Measurements from ENCODE around the gene RFT1. TPM values are rescaled to one million over a fixed set of nuclear protein-coding genes. Genes with fewer than 3 reads are reported as not detected.

The RFT1 gene
- total RNA-seq, 1 donor from 2014 or later, result 14.8 TPM

- H3K4me3 Mint-ChIP-seq (ENCODE audit: unreplicated experiment), result no peak overlapping the region
- no peak for DNase-seq (ENCODE audit: low spot score)
- H3K36me3 Mint-ChIP-seq (ENCODE audit: low read depth), result no peaks in the 10 kb centered on the region
- H3K4me1 Mint-ChIP-seq (ENCODE audit: low read depth), result peaks cover 13% of the 10 kb centered on the region
- H3K27ac Mint-ChIP-seq (ENCODE audit: unreplicated experiment), result peak overlapping the region; percentile 83
- H3K9me3 Mint-ChIP-seq (ENCODE audit: low read depth), result no peaks in the 10 kb centered on the region
- no peaks in the 10 kb centered on the region for H3K27me3 Mint-ChIP-seq (ENCODE audit: low read depth)
- TF ChIP-seq, protein P1, sequence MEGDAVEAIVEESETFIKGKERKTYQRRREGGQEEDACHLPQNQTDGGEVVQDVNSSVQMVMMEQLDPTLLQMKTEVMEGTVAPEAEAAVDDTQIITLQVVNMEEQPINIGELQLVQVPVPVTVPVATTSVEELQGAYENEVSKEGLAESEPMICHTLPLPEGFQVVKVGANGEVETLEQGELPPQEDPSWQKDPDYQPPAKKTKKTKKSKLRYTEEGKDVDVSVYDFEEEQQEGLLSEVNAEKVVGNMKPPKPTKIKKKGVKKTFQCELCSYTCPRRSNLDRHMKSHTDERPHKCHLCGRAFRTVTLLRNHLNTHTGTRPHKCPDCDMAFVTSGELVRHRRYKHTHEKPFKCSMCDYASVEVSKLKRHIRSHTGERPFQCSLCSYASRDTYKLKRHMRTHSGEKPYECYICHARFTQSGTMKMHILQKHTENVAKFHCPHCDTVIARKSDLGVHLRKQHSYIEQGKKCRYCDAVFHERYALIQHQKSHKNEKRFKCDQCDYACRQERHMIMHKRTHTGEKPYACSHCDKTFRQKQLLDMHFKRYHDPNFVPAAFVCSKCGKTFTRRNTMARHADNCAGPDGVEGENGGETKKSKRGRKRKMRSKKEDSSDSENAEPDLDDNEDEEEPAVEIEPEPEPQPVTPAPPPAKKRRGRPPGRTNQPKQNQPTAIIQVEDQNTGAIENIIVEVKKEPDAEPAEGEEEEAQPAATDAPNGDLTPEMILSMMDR (IDR thresholded peaks at IDR 0.05), result no peak
Measured at GRCh38 chr3:53083521-53083920, 46.7 kb downstream of the RFT1 start.

GRCh38 chr3:53082736-53083135, 47.5 kb downstream of the RFT1 start:
- Mint-ChIP-seq H3K27me3 (ENCODE audit: low read depth) (no peaks in the 10 kb centered on the region), H3K27ac (ENCODE audit: unreplicated experiment) (no peak overlapping the region), H3K9me3 (ENCODE audit: low read depth) (no peaks in the 10 kb centered on the region), H3K4me1 (ENCODE audit: low read depth) (peaks cover 13% of the 10 kb centered on the region), H3K4me3 (ENCODE audit: unreplicated experiment) (no peak overlapping the region), H3K36me3 (ENCODE audit: low read depth) (no peaks in the 10 kb centered on the region)
- no peak for DNase-seq (ENCODE audit: low spot score)
- TF ChIP-seq, protein P1 (IDR thresholded peaks at IDR 0.05), result no peak

GRCh38 chr3:53081318-53081717, 48.9 kb downstream of the RFT1 start:
- H3K4me1 Mint-ChIP-seq (ENCODE audit: low read depth), result peaks cover 13% of the 10 kb centered on the region
- H3K27me3 Mint-ChIP-seq (ENCODE audit: low read depth), result no peaks in the 10 kb centered on the region
- H3K27ac Mint-ChIP-seq (ENCODE audit: unreplicated experiment), result no peak overlapping the region

GRCh38 chr3:53080612-53081205, 49.5 kb downstream of the RFT1 start:
- Mint-ChIP-seq H3K4me3 (ENCODE audit: unreplicated experiment) (no peak overlapping the region), H3K4me1 (ENCODE audit: low read depth) (peaks cover 13% of the 10 kb centered on the region), H3K36me3 (ENCODE audit: low read depth) (no peaks in the 10 kb centered on the region), H3K9me3 (ENCODE audit: low read depth) (no peaks in the 10 kb centered on the region), H3K27ac (ENCODE audit: unreplicated experiment) (no peak overlapping the region), H3K27me3 (ENCODE audit: low read depth) (no peaks in the 10 kb centered on the region)
- TF ChIP-seq, protein P1 (IDR thresholded peaks at IDR 0.05), result no peak
- no peak for DNase-seq (ENCODE audit: low spot score)

More at GRCh38 chr3:53081318-53081717, 48.9 kb downstream of the RFT1 start:
- H3K4me3 Mint-ChIP-seq (ENCODE audit: unreplicated experiment), result no peak overlapping the region
- no peaks in the 10 kb centered on the region for H3K9me3 Mint-ChIP-seq (ENCODE audit: low read depth)
- no peak for DNase-seq (ENCODE audit: low spot score)
- TF ChIP-seq, protein P1 (IDR thresholded peaks at IDR 0.05), result no peak
- no peaks in the 10 kb centered on the region for H3K36me3 Mint-ChIP-seq (ENCODE audit: low read depth)

- H3K36me3 Mint-ChIP-seq (ENCODE audit: low read depth), result no peaks in the 10 kb centered on the region
- no peaks in the 10 kb centered on the region for H3K27me3 Mint-ChIP-seq (ENCODE audit: low read depth)
- no peak overlapping the region for H3K4me3 Mint-ChIP-seq (ENCODE audit: unreplicated experiment)
- TF ChIP-seq, protein P1 (IDR thresholded peaks at IDR 0.05), result no peak
- no peak overlapping the region for H3K27ac Mint-ChIP-seq (ENCODE audit: unreplicated experiment)
- no peaks in the 10 kb centered on the region for H3K9me3 Mint-ChIP-seq (ENCODE audit: low read depth)
- peaks cover 13% of the 10 kb centered on the region for H3K4me1 Mint-ChIP-seq (ENCODE audit: low read depth)
- no peak for DNase-seq (ENCODE audit: low spot score)
Measured at GRCh38 chr3:53079791-53080555, 50.3 kb downstream of the RFT1 start.

All from chondrocyte (in vitro differentiated cells).